Keratinocyte (primary cell): ENCODE measurements around the gene TRIM6. TPM values are rescaled to one million over a fixed set of nuclear protein-coding genes. Genes with fewer than 3 reads are reported as not detected.

ENCODE experiments used
- DNase-seq: peaks from one replicate; pipeline ENCODE4 v3.0.0-alpha.2; 2011; ENCODE audit warnings: low read depth, missing footprints, low spot score
- FAIRE-seq: peaks from 2 replicates; lab custom pipeline; 2011; peaks lifted over from hg19 to GRCh38; lab: Jason Lieb, UNC
- H2AFZ ChIP-seq: 2 replicates; pipeline ENCODE4 v1.6.0; 2012; ENCODE audit warnings: low read length, control low read depth, inconsistent platforms; ENCODE audit not compliant: control insufficient read depth
- H3K27ac ChIP-seq: 2 replicates; pipeline ENCODE4 v1.5.1; 2011; ENCODE audit warnings: low read length; ENCODE audit not compliant: control insufficient read depth, insufficient read depth
- H3K27me3 ChIP-seq: 3 replicates; pipeline ENCODE4 v1.6.0; 2011; ENCODE audit warnings: low read length; ENCODE audit not compliant: control insufficient read depth, insufficient read depth; ENCODE audit errors: extremely low read depth
- H3K36me3 ChIP-seq, 2 experiments: 2 replicates in 1 of 2; 3 replicates in 1 of 2; pipeline ENCODE4 v1.5.1; 2011; ENCODE audit warnings: low read length in 2 of 2, mild to moderate bottlenecking in 1 of 2; ENCODE audit not compliant: control insufficient read depth in 2 of 2, insufficient read depth in 2 of 2; ENCODE audit errors: extremely low read depth in 1 of 2
- H3K4me1 ChIP-seq: 3 replicates; pipeline ENCODE4 v1.5.1; 2011; ENCODE audit warnings: low read length; ENCODE audit not compliant: control insufficient read depth, insufficient read depth; ENCODE audit errors: extremely low read depth
- H3K4me2 ChIP-seq: 3 replicates; pipeline ENCODE4 v1.6.0; 2011; ENCODE audit warnings: low read depth, low read length; ENCODE audit not compliant: control insufficient read depth, insufficient read depth; ENCODE audit errors: extremely low read depth
- H3K4me3 ChIP-seq, 3 experiments: fragments of 200-600 bp in 1 of 3; sonication (generic) in 1 of 3; 2 replicates in 2 of 3; 3 replicates in 1 of 3; pipeline ENCODE4 v1.5.1; 2011 to 2016; ENCODE audit warnings: low read length in 3 of 3, mild to moderate bottlenecking in 3 of 3, control low read depth in 2 of 3, inconsistent platforms in 1 of 3, low read depth in 1 of 3, mixed read lengths in 1 of 3, mixed run types in 1 of 3, moderate library complexity in 1 of 3; ENCODE audit not compliant: control insufficient read depth in 2 of 3, insufficient read depth in 2 of 3; ENCODE audit errors: extremely low read depth in 1 of 3
- H3K79me2 ChIP-seq: 2 replicates; pipeline ENCODE4 v1.6.0; 2012; ENCODE audit warnings: low read length; ENCODE audit not compliant: control insufficient read depth, insufficient read depth
- H3K9ac ChIP-seq: 3 replicates; pipeline ENCODE4 v1.6.0; 2011; ENCODE audit warnings: low read length; ENCODE audit not compliant: control insufficient read depth, insufficient read depth; ENCODE audit errors: extremely low read depth
- H3K9me1 ChIP-seq: 3 replicates; pipeline ENCODE4 v1.6.0; 2011; ENCODE audit warnings: low read length; ENCODE audit not compliant: control insufficient read depth, insufficient read depth; ENCODE audit errors: extremely low read depth
- H3K9me3 ChIP-seq: 2 replicates; pipeline ENCODE4 v1.5.1; 2012; ENCODE audit warnings: low read depth, low read length; ENCODE audit not compliant: control insufficient read depth
- H4K20me1 ChIP-seq: 3 replicates; pipeline ENCODE4 v1.6.0; 2011; ENCODE audit warnings: low read length; ENCODE audit not compliant: control insufficient read depth, insufficient read depth; ENCODE audit errors: extremely low read depth
- CTCF ChIP-seq, 3 experiments: IDR thresholded peaks in 1 of 3; conservative IDR thresholded peaks in 1 of 3; optimal IDR thresholded peaks in 1 of 3; 2 replicates in 2 of 3; 3 replicates in 1 of 3; pipeline versions ENCODE3 to v1.5.1; 2011; ENCODE audit warnings: low read length in 3 of 3, mild to moderate bottlenecking in 3 of 3, moderate library complexity in 2 of 3, control low read depth in 1 of 3, inconsistent platforms in 1 of 3; ENCODE audit not compliant: insufficient read depth in 2 of 3; ENCODE audit errors: extremely low read depth in 1 of 3
- EZH2 ChIP-seq: IDR thresholded peaks from one replicate; pipeline ENCODE4 v1.6.1; 2012; ENCODE audit warnings: inconsistent platforms, mild to moderate bottlenecking, low read length, moderate library complexity
- dilution Hi-C: fragments of 300-500 bp; cut with MboI; formaldehyde crosslinking; loops from one replicate; pipeline ENCODE4 v1.7.0; 2020; ENCODE audit warnings: low sequenced_read_pairs; ENCODE audit not compliant: extremely low pct_ligation_motif_present
- polyA plus RNA-seq, 5 experiments: library from polyadenylated mRNA; depleted of rRNA in 3 of 5; stranded (reverse) in 3 of 5; stranded (forward) in 1 of 5; unstranded in 1 of 5; fragments of >200 nt; gene quantifications; 1 replicate in 1 of 5; 2 replicates in 3 of 5; 3 replicates in 1 of 5; pipeline versions ENCODE4 v1.2.1 to v1.2.3, GENCODE V29; 2011 to 2012; ENCODE audit warnings: missing spikeins in 2 of 5, low read depth in 1 of 5, low replicate concordance in 1 of 5

TRIM6 gene
- polyA plus RNA-seq, 1 donor (not counting 4 experiments of a cell fraction or from before 2014, with no cell fraction given): 5.2 TPM

- DNase-seq: no peak
- Histone ChIP-seq H3K36me3 (no peaks in the 10 kb centered on the region), H3K9me3 (no peaks in the 10 kb centered on the region), H3K4me2 (no peak overlapping the region), H3K4me1 (no peaks in the 10 kb centered on the region), H3K27ac (no peak overlapping the region), H3K27me3 (no peaks in the 10 kb centered on the region), H3K79me2 (no peaks in the 10 kb centered on the region), H2AFZ (no peak overlapping the region), H3K4me3 (no peak overlapping the region), H3K9me1 (no peaks in the 10 kb centered on the region), H4K20me1 (no peaks in the 10 kb centered on the region), H3K9ac (no peak overlapping the region)
- FAIRE-seq: no peak
- dilution Hi-C loops: no loop called here
- TF ChIP-seq EZH2 (no peak), CTCF (optimal IDR thresholded peaks at IDR 0.05 in 1 of 3, IDR thresholded peaks at IDR 0.05 in 1 of 3, conservative IDR thresholded peaks at IDR 0.05 in 1 of 3; ENCODE audit: extremely low read depth in 1 of 3, insufficient read depth in 2 of 3, low read length in 3 of 3) (no peak)
Measured at GRCh38 chr11:5574654-5575053, 21.8 kb upstream of the TRIM6 start.

- no peaks in the 10 kb centered on the region for H3K4me1 ChIP-seq
- H4K20me1 ChIP-seq: no peaks in the 10 kb centered on the region
- H3K4me2 ChIP-seq: no peak overlapping the region
- no peaks in the 10 kb centered on the region for H3K79me2 ChIP-seq
- FAIRE-seq (no peak), DNase-seq (no peak)
- no peaks in the 10 kb centered on the region for H3K27me3 ChIP-seq
- TF ChIP-seq CTCF (optimal IDR thresholded peaks at IDR 0.05 in 1 of 3, IDR thresholded peaks at IDR 0.05 in 1 of 3, conservative IDR thresholded peaks at IDR 0.05 in 1 of 3; ENCODE audit: extremely low read depth in 1 of 3, insufficient read depth in 2 of 3, low read length in 3 of 3): no peak
- TF ChIP-seq EZH2: no peak
- dilution Hi-C loops: no loop called here
- no peak overlapping the region for H3K4me3 ChIP-seq
- no peaks in the 10 kb centered on the region for H3K9me3 ChIP-seq
- no peak overlapping the region for H2AFZ ChIP-seq
- no peaks in the 10 kb centered on the region for H3K9me1 ChIP-seq
- H3K9ac ChIP-seq: no peak overlapping the region
- no peaks in the 10 kb centered on the region for H3K36me3 ChIP-seq
- H3K27ac ChIP-seq: no peak overlapping the region
Measured at GRCh38 chr11:5575152-5575551, 21.3 kb upstream of the TRIM6 start.
